Right lobe of liver (tissue), 6 donors: ENCODE measurements around the gene DDX49. TPM values are rescaled to one million over a fixed set of nuclear protein-coding genes. Genes with fewer than 3 reads are reported as not detected.

Experiments
- ATAC-seq, 4 donors: fragments of 200-7000 bp; cut with Tn5 transposase; one replicate each; pipeline ENCODE4 v1.9.1; 2020; ENCODE audit warnings: mild to moderate bottlenecking in 4 of 4, moderate library complexity in 4 of 4
- DNase-seq, 3 donors: peaks; one replicate each; pipeline ENCODE4 v3.0.0-alpha.2; 2020
- H3K27ac ChIP-seq, 3 donors: fragments of 200-600 bp; one replicate each; pipeline ENCODE4 v1.8.0; 2022
- H3K27me3 ChIP-seq, 2 donors: fragments of 200-600 bp; one replicate each; pipeline ENCODE4 v1.8.0; 2022
- H3K36me3 ChIP-seq, 4 donors: fragments of 200-600 bp; sonication (generic) in 1 of 4; one replicate each; pipeline versions ENCODE4 v1.5.1 to v1.8.0; 2017 to 2022; ENCODE audit warnings: control low read depth in 1 of 4
- H3K4me1 ChIP-seq, 4 donors: fragments of 200-600 bp; sonication (generic) in 1 of 4; one replicate each; pipeline versions ENCODE4 v1.5.1 to v1.8.0; 2017 to 2022; ENCODE audit warnings: control low read depth in 1 of 4
- H3K4me3 ChIP-seq, 3 donors: fragments of 200-600 bp; one replicate each; pipeline ENCODE4 v1.8.0; 2022
- H3K9me3 ChIP-seq, 4 donors: fragments of 200-600 bp; sonication (generic) in 1 of 4; one replicate each; pipeline versions ENCODE4 v1.5.1 to v1.8.0; 2017 to 2022; ENCODE audit warnings: control low read depth in 1 of 4
- POLR2A ChIP-seq: fragments of 450-650 bp; IDR thresholded peaks from one replicate; pipeline ENCODE4 v1.6.1; 2017; ENCODE audit warnings: antibody characterized with exemption, mild to moderate bottlenecking
- WGBS: methylation state at CpG from one replicate; pipeline ENCODE4 v1.1.6; 2018; ENCODE audit warnings: low coverage, low lambda C conversion rate; ENCODE audit not compliant: insufficient coverage; ENCODE audit errors: missing lambda C conversion rate; 5-methylcytosine and 5-hydroxymethylcytosine counted together
- intact Hi-C, 2 donors: fragments of 100-400 bp; cut with DNase I; formaldehyde crosslinking; loops; one replicate each; pipeline versions ENCODE4 v1.11.2 to v1.14.1; 2022
- total RNA-seq, 6 experiments: library from RNA; depleted of rRNA in 2 of 6; stranded (reverse); fragments of >200 nt in 2 of 6; fragmentation: NEBNext Ultra II Directional in 3 of 6; extraction: Animal tissue kit (Norgen Biotek cat#: 25700) in 3 of 6; gene quantifications; one replicate each; pipeline versions ENCODE4 v1.1.0 to v1.2.4, GENCODE V29; 2016 to 2023
- TF ChIP-seq, protein P1 (sequence below), 4 donors: fragments of 200-600 bp in 3 of 4; fragments of 450-650 bp in 1 of 4; IDR thresholded peaks; one replicate each; pipeline versions ENCODE4 v1.5.1 to v1.8.0; 2016 to 2022; ENCODE audit warnings: antibody characterized with exemption in 4 of 4, mild to moderate bottlenecking in 2 of 4
- donor health status: DM: no; HTN: yes; CAD: no.
- donor health status: DM: no; HTN: no; CAD: no.
- donor health status: DM: no; HTN: no; CAD: no.
- donor health status: DM: no; HTN: yes; CAD: no.
- donor health status: DM: no; HTN: yes; CAD: no.

The DDX49 gene
- total RNA-seq, 6 experiments from 2014 or later, result 15.8 to 37.9 (median 18.5) TPM

DNA sequence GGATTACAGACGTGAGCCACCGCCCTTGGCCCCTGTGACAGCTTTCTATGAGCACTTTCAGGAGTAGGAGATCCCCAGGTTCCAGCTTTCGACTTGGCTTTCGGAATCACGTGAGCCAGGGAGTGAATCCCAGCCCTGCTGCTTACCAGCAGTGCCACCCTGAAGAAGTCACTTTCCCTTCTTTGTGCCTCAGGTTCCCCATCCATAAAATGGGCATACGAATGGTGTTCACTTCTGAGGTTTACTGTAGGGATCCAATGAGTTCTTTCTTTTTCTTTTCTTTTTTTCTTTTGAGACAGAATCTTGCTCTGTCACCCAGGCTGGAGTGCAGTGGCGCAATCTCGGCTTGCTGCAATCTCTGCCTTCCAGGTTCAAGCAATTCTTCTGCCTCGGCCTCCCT, 25.8 kb downstream of the DDX49 start:
- Histone ChIP-seq H3K4me3 (no peak overlapping the region), H3K27me3 (no peaks in the 10 kb centered on the region), H3K4me1 (no peaks in the 10 kb centered on the region), H3K36me3 (no peaks in the 10 kb centered on the region), H3K9me3 (no peaks in the 10 kb centered on the region), H3K27ac (no peak overlapping the region)
- intact Hi-C loops, result no loop called here
- 93% methylated on average over 4 of the region's 9 CpGs for WGBS
- DNase-seq (no peak), ATAC-seq (no peak)
- TF ChIP-seq POLR2A, result no peak
- TF ChIP-seq, protein P1, sequence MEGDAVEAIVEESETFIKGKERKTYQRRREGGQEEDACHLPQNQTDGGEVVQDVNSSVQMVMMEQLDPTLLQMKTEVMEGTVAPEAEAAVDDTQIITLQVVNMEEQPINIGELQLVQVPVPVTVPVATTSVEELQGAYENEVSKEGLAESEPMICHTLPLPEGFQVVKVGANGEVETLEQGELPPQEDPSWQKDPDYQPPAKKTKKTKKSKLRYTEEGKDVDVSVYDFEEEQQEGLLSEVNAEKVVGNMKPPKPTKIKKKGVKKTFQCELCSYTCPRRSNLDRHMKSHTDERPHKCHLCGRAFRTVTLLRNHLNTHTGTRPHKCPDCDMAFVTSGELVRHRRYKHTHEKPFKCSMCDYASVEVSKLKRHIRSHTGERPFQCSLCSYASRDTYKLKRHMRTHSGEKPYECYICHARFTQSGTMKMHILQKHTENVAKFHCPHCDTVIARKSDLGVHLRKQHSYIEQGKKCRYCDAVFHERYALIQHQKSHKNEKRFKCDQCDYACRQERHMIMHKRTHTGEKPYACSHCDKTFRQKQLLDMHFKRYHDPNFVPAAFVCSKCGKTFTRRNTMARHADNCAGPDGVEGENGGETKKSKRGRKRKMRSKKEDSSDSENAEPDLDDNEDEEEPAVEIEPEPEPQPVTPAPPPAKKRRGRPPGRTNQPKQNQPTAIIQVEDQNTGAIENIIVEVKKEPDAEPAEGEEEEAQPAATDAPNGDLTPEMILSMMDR (IDR thresholded peaks at IDR 0.05), result no peak

DNA sequence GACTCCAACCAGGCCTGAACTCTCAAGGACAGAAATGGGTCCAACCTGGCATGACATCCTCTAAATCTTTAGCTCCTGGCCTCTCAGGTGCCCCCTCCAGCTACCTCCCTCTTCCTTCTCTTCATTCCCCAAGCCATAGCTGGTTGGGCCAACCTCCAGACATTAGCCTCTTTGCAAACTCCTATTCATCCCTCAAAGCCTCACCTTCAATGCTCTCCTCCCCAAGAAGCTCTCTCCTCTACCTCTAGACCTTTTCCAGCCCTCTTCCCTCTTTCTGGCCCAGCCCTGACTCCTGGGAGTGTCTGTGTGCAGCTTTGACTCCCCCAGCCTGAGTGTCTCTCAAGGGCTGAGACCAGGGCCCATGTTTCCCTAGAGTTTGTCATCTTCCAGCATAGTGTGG, 26.8 kb downstream of the DDX49 start:
- Histone ChIP-seq H3K27me3 (no peaks in the 10 kb centered on the region), H3K4me1 (no peaks in the 10 kb centered on the region), H3K27ac (no peak overlapping the region), H3K36me3 (no peaks in the 10 kb centered on the region), H3K4me3 (no peak overlapping the region), H3K9me3 (no peaks in the 10 kb centered on the region)
- TF ChIP-seq, protein P1 (IDR thresholded peaks at IDR 0.05), result no peak
- TF ChIP-seq POLR2A, result no peak
- ATAC-seq (no peak), DNase-seq (no peak)
- intact Hi-C loops, result no loop called here

DNA sequence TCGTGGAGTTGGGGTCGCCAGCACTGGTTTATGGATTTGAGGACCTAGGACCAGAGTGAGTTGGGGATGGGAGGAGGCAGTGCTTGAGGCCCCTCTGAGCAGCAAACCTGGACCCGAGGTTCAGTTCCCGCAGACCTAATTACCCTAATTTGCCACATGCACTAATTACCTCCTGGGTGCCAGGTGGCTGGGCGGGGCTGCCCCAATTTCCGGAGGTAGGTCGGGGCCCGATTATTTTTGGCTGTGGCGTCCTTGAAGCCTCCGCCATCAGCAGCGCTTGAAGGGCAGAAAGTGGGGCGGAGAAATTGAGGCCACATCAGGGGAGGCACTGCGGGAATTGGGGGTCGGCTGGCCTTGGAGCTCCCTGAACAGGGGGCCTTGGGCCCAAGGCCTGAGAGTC, 27.4 kb downstream of the DDX49 start:
- Histone ChIP-seq H3K4me1 (no peaks in the 10 kb centered on the region), H3K4me3 (no peak overlapping the region), H3K9me3 (no peaks in the 10 kb centered on the region), H3K27me3 (no peaks in the 10 kb centered on the region), H3K27ac (no peak overlapping the region), H3K36me3 (no peaks in the 10 kb centered on the region)
- TF ChIP-seq, protein P1 (IDR thresholded peaks at IDR 0.05), result no peak
- TF ChIP-seq POLR2A, result no peak
- DNase-seq (no peak), ATAC-seq (no peak)
- 79% methylated on average over 10 of the region's 14 CpGs for WGBS
- intact Hi-C loops, result no loop called here

DNA sequence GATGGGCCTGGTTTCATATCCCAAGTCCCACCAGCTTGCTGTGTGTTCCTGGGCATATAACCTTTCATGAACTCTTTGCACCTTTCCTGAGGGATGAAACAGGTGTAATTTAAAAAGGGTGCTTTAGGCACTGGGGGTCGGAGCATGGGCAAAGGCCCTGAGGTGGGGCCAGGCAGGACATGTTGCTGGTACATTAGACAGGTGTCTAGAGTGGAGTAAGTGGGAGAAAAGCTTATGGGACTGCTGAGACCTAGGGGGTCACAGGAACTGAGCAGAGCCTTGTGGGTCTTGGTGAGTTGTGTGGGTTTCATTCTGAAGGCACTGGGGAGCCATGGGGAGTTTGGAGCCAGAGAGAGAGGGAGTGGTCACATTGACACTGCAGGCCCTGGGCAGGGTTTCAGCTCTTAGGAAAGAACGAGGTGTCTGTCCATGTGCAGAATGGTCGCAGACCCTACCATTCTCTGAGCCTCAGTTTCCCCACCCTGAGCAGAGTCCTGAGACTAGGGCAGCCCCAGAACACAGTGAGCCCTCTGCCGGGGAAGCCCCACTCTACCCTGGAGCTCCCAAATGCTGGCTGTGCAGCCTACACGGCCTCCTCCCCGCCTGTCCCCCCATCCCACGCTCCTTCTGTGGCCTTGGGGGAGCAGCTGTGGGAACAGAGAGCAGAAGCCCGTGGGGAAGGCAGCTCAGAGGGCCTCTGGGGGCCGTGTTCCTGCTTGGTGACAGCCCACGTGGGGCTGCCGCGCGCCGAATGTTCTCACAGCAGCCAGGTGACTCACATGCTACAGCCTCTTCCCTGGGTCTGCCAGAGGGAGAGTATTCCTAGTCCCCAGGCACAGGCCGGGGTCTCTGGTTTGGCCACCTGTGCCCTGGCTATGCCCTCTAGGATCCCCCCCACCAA, 28.8 kb downstream of the DDX49 start:
- Histone ChIP-seq H3K36me3 (no peaks in the 10 kb centered on the region), H3K4me3 (no peak overlapping the region), H3K9me3 (no peaks in the 10 kb centered on the region), H3K27ac (no peak overlapping the region), H3K27me3 (no peaks in the 10 kb centered on the region), H3K4me1 (no peaks in the 10 kb centered on the region)
- ATAC-seq, result no peak
- 73% methylated on average over 2 of the region's 15 CpGs for WGBS
- no peak for TF ChIP-seq POLR2A
- TF ChIP-seq, protein P1 (IDR thresholded peaks at IDR 0.05), result no peak
- no peak for DNase-seq
- intact Hi-C loops, result no loop called here
